GM13976 (cell line): ENCODE data around the gene LARP1.
"Not testable (repeated sequence)": the region's sequence is repeated elsewhere in the genome, so short reads cannot be mapped to it uniquely, and the experiment has no call there.

ENCODE experiments used
- DNase-seq: peaks from one replicate; pipeline ENCODE4 v3.0.0; 2012; ENCODE audit warnings: low spot score
- in situ Hi-C: fragments of 300-500 bp; cut with MboI; formaldehyde crosslinking; loops from one replicate; pipeline ENCODE4 v1.12.0; 2022; ENCODE audit warnings: low sequenced_read_pairs, mixed read lengths, inconsistent platforms; ENCODE audit not compliant: unreplicated experiment
- TF ChIP-seq, protein P1 (sequence below): IDR thresholded peaks from 2 replicates; pipeline ENCODE4 v1.5.1; 2012; ENCODE audit warnings: borderline replicate concordance, mild to moderate bottlenecking; ENCODE audit not compliant: insufficient read depth; ENCODE audit errors: extremely low read depth, missing control alignments, control extremely low read depth

Gene LARP1

DNA sequence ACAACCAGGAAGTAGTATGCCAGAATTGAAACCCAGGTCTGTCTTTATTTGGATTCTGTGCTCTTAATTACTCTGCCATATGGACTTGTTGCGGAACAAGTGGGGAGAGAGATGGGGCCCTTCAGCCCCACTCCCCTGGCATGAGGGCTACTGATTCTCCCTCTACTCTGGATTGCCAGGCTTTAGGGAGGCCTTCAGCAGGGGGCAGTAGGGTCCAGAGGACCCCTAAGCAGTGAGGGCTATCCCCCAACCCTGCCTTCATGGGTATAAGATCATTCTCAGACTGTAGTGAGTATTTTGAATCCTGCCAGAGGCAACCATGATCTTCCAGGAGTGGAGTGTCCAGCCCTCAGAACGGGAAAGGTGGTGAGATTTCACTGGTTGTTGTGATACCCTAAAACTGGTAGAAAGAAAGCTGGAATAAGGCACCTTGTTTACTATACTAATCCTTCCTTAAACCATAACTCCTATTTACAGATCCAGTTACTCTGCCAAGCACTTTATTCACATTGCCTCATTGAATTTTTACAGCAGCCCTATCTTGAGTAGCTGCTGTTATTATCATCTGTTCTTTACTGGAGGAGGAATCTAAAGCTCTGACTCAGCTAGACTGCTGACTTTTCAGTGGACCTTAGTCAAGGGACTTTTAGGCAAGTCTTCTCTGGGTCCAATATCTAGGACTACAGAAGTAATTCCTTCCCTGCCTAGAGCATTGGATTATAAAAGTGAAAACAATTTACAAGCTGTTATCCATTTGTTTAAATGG, 31.3 kb upstream of the LARP1 start:
- TF ChIP-seq, protein P1, sequence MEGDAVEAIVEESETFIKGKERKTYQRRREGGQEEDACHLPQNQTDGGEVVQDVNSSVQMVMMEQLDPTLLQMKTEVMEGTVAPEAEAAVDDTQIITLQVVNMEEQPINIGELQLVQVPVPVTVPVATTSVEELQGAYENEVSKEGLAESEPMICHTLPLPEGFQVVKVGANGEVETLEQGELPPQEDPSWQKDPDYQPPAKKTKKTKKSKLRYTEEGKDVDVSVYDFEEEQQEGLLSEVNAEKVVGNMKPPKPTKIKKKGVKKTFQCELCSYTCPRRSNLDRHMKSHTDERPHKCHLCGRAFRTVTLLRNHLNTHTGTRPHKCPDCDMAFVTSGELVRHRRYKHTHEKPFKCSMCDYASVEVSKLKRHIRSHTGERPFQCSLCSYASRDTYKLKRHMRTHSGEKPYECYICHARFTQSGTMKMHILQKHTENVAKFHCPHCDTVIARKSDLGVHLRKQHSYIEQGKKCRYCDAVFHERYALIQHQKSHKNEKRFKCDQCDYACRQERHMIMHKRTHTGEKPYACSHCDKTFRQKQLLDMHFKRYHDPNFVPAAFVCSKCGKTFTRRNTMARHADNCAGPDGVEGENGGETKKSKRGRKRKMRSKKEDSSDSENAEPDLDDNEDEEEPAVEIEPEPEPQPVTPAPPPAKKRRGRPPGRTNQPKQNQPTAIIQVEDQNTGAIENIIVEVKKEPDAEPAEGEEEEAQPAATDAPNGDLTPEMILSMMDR, result no peak
- no peak for DNase-seq
- in situ Hi-C loops, result no loop called here

DNA sequence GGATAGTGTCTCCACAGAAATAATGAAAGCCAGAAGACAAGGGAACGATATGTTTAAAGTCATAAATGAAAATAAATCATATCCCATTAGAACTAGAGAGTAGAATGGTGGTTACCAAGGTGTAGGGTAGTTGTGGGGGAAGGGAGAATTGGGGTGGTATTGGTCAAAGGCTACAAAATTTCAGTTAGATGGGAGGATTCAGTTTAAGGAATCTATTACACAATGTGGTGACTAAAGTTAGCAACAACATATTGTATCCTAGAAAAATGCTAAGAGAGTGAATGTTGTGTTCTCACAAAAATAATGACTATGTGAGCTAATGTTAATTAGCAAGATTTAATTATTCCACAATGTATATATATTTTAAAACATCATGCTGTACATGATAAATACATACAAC, 27.8 kb upstream of the LARP1 start:
- DNase-seq, result no peak
- in situ Hi-C loops, result no loop called here

DNA sequence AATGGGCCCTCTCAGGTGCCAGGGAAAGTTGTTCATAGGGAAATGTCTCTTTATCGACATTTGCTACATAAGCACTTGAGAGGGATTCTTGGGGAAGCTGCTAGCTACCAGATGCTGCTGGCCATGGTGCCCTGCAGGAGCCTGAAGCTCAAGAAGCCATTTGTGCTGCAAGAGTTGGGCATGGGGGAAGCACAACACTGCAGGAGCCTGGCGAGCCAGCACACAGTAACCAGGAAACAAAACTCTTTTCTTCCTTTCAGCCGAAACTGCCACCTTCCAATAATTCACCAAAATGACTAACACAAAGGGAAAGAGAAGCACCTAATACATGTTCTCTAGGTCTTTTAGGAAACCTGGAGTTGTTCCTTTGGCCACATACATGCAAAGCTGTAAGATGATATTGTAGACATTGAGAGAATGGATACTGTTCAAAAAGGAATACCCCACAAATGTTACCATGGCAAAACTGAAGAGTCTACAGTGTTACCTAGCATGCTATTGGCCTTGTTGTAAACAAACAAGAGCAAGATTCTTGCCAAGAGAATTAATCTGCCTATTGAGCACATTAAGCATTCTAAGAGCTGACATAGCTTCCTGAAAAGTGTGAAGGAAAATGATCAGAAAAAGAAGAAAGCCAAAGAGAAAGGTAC, 26.1 kb upstream of the LARP1 start:
- in situ Hi-C loops, result no loop called here
- TF ChIP-seq, protein P1, result no peak
- DNase-seq, result no peak

More for the DNA sequence above, 27.8 kb upstream of the LARP1 start:
- TF ChIP-seq, protein P1, result no peak

DNA sequence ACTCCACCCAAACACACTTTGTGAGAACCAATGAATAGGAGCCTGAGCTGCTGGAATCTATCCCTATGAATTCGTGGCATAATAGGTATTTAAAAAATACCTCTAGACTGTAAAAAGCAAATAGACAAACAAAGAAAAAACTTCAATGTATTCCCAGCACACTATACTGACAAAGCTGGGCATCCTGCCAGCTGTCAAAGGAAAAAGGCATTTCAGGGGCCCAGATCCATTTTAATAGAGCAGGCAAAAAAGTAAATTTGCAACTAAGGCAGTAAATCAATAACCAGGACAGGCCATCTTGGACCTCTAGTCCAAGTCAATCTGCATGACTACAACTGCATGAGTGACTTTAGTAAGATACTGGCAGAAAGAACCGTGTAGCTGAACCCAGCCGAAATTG, 25.6 kb upstream of the LARP1 start:
- TF ChIP-seq, protein P1, result no peak
- in situ Hi-C loops, result no loop called here
- no peak for DNase-seq

DNA sequence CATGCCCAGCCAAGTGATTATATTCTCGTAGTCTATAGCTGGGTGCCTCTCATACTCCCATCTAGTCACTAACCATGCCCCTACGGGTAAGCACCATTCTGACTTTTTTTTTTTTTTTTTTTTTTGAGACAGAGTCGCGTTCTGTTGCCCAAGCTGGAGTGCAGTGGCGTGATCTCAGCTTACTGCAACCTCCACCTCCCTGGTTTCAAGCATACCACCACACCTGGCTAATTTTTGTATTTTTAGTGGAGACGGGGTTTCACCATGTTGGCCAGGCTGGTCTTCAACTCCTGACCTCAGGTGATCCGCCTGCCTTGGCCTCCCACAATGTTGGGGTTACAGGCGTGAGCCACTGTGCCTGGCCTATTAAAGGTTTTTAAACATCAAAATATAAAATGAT, 24.4 kb upstream of the LARP1 start:
- DNase-seq, in situ Hi-C loops: not testable (repeated sequence)

DNA sequence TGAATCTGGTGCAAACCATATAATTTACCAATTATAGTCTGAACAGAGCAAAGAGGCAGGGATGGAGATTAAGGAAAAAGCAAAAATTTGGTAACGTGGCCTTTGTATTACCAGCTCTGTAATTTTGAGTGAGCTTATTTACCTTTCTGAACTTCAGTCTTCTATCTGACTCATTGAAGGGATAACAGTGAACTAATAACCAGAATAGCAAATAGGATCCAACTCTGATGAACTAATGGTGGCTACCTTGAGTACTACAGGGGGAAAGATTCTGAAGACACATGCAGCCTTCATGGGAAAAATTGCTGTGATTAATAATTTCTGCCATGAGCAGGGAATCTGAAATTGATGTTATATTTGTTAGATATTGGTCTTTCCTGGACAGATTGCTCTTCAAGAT, 23.0 kb upstream of the LARP1 start:
- no peak for DNase-seq
- in situ Hi-C loops, result no loop called here
- TF ChIP-seq, protein P1, result no peak
